ENCODE data around the gene CTTNBP2. TPM values are rescaled to one million over a fixed set of nuclear protein-coding genes. Genes with fewer than 3 reads are reported as not detected.

The CTTNBP2 gene
- total RNA-seq, 1 donor from 2014 or later = 2.9 TPM

DNA sequence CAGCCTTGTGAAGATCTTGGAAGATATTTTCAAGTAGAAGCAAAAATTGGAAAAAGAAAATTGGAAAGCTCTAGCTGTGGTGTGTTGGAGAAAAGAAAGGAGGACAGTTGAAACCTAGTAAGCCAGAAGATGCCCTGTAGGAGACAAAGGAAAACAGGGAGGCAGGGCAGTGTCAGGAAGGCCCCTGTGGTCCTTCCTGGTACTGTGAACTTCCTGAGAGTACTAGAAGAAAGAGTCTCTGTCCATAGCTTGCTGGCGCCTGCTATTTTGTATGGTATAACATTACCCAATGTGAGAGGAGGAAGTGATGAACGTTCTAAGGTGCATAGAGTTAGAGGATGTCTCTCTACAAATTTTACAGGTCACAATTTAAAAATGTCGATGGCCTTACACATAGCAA, 183.1 kb downstream of the CTTNBP2 start:
- H3K27me3 Mint-ChIP-seq (ENCODE audit: low read depth) = peaks cover 5% of the 10 kb centered on the region
- no peak overlapping the region for H3K4me3 Mint-ChIP-seq (ENCODE audit: unreplicated experiment)
- H3K27ac Mint-ChIP-seq (ENCODE audit: unreplicated experiment) = no peak overlapping the region
- H3K9me3 Mint-ChIP-seq (ENCODE audit: low read depth) = no peaks in the 10 kb centered on the region
- no peaks in the 10 kb centered on the region for H3K36me3 Mint-ChIP-seq (ENCODE audit: low read depth)
- no peaks in the 10 kb centered on the region for H3K4me1 Mint-ChIP-seq (ENCODE audit: low read depth)
- TF ChIP-seq, protein P1, sequence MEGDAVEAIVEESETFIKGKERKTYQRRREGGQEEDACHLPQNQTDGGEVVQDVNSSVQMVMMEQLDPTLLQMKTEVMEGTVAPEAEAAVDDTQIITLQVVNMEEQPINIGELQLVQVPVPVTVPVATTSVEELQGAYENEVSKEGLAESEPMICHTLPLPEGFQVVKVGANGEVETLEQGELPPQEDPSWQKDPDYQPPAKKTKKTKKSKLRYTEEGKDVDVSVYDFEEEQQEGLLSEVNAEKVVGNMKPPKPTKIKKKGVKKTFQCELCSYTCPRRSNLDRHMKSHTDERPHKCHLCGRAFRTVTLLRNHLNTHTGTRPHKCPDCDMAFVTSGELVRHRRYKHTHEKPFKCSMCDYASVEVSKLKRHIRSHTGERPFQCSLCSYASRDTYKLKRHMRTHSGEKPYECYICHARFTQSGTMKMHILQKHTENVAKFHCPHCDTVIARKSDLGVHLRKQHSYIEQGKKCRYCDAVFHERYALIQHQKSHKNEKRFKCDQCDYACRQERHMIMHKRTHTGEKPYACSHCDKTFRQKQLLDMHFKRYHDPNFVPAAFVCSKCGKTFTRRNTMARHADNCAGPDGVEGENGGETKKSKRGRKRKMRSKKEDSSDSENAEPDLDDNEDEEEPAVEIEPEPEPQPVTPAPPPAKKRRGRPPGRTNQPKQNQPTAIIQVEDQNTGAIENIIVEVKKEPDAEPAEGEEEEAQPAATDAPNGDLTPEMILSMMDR (IDR thresholded peaks at IDR 0.05) = no peak
- DNase-seq (ENCODE audit: low spot score) = no peak

DNA sequence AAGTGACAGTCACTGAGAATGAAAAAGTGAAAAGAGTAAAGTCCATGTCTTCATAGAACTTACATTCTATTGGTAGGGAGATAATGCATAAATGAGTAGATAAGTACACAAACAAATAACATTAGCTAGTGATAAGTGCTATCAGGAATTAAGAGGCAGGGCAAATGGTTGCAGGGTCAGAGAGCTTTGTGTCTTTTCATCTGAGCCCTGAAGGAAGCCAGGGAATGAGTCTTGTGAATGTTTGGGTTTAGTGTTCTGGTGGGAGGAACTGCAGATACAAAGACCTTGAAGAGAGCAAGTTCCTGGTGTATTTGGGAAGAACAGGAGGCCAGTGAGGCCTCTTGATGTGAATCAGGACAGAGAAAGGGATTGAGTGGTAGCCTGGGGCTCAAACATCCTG, 183.8 kb downstream of the CTTNBP2 start:
- H3K27me3 Mint-ChIP-seq (ENCODE audit: low read depth) = peaks cover 5% of the 10 kb centered on the region
- no peaks in the 10 kb centered on the region for H3K4me1 Mint-ChIP-seq (ENCODE audit: low read depth)
- no peak for DNase-seq (ENCODE audit: low spot score)
- H3K27ac Mint-ChIP-seq (ENCODE audit: unreplicated experiment) = no peak overlapping the region
- H3K9me3 Mint-ChIP-seq (ENCODE audit: low read depth) = no peaks in the 10 kb centered on the region
- H3K36me3 Mint-ChIP-seq (ENCODE audit: low read depth) = no peaks in the 10 kb centered on the region
- no peak overlapping the region for H3K4me3 Mint-ChIP-seq (ENCODE audit: unreplicated experiment)
- TF ChIP-seq, protein P1 (IDR thresholded peaks at IDR 0.05) = no peak

DNA sequence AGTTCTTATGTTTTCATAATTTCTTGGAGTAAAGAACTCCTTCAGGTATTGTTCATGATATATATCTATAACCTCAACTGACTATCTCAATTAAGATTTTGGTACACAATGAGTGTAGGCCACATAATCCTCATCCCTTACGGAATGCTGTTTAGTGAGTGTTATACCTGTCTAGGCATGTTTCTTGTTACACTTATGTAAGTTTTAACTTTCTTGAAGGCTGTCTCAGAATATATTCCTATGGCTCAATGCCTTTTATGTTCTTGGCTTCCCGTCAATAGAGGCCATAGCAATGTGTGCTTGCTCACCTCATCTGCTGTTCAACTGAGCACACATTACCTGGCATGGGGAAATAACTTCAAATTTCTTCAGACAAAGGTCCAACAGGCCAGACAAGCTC, 185.1 kb downstream of the CTTNBP2 start:
- H3K4me3 Mint-ChIP-seq (ENCODE audit: unreplicated experiment) = no peak overlapping the region
- TF ChIP-seq, protein P1 (IDR thresholded peaks at IDR 0.05) = no peak
- H3K4me1 Mint-ChIP-seq (ENCODE audit: low read depth) = no peaks in the 10 kb centered on the region
- peaks cover 9% of the 10 kb centered on the region for H3K27me3 Mint-ChIP-seq (ENCODE audit: low read depth)
- H3K27ac Mint-ChIP-seq (ENCODE audit: unreplicated experiment) = no peak overlapping the region
- H3K9me3 Mint-ChIP-seq (ENCODE audit: low read depth) = no peaks in the 10 kb centered on the region
- H3K36me3 Mint-ChIP-seq (ENCODE audit: low read depth) = no peaks in the 10 kb centered on the region
- no peak for DNase-seq (ENCODE audit: low spot score)

GRCh38 chr7:117686311-117686935, 186.8 kb downstream of the CTTNBP2 start:
- Mint-ChIP-seq H3K27ac (ENCODE audit: unreplicated experiment) (no peak overlapping the region), H3K9me3 (ENCODE audit: low read depth) (no peaks in the 10 kb centered on the region), H3K36me3 (ENCODE audit: low read depth) (no peaks in the 10 kb centered on the region), H3K4me3 (ENCODE audit: unreplicated experiment) (no peak overlapping the region), H3K27me3 (ENCODE audit: low read depth) (peaks cover 13% of the 10 kb centered on the region), H3K4me1 (ENCODE audit: low read depth) (no peaks in the 10 kb centered on the region)
- TF ChIP-seq, protein P1 (IDR thresholded peaks at IDR 0.05) = no peak
- no peak for DNase-seq (ENCODE audit: low spot score)

GRCh38 chr7:117685795-117686194, 187.4 kb downstream of the CTTNBP2 start:
- Mint-ChIP-seq H3K9me3 (ENCODE audit: low read depth) (no peaks in the 10 kb centered on the region), H3K4me1 (ENCODE audit: low read depth) (no peaks in the 10 kb centered on the region), H3K4me3 (ENCODE audit: unreplicated experiment) (no peak overlapping the region), H3K36me3 (ENCODE audit: low read depth) (no peaks in the 10 kb centered on the region), H3K27me3 (ENCODE audit: low read depth) (peaks cover 13% of the 10 kb centered on the region), H3K27ac (ENCODE audit: unreplicated experiment) (no peak overlapping the region)
- DNase-seq (ENCODE audit: low spot score) = no peak
- TF ChIP-seq, protein P1 (IDR thresholded peaks at IDR 0.05) = no peak
